K562 (cell line): ENCODE measurements around the gene SLC7A5. TPM values are rescaled to one million over a fixed set of nuclear protein-coding genes. Genes with fewer than 3 reads are reported as not detected.

ENCODE experiments used
- ATAC-seq: fragments of 200-7000 bp; cut with Tn5 transposase; 3 replicates; pipeline ENCODE4 v1.9.1; 2020; ENCODE audit warnings: moderate library complexity
- BruUV-seq: library from RNA; stranded (reverse); fragments of 400-500 nt; replicated peaks from 2 replicates; lab custom pipeline; 2021; lab: Mats Ljungman, UMichigan
- CTCF ChIA-PET: fragments of 300-600 bp; formaldehyde crosslinking; extraction: SDS; loops from one replicate; lab custom pipeline; 2021; ENCODE audit warnings: low intra/inter-chr PET ratio; lab: Yijun Ruan, JAX
- POLR2A ChIA-PET: fragments of 300-600, 350-650 bp; sonication (Branson Sonifier 250); formaldehyde crosslinking; extraction: SDS; loops from one replicate; lab custom pipeline; 2021; ENCODE audit warnings: antibody characterized with exemption, inconsistent platforms; lab: Yijun Ruan, JAX
- DNase-seq, 4 experiments: peaks; one replicate each; pipeline versions ENCODE4 v3.0.0 to v3.0.0-alpha.2; 2011 to 2018; ENCODE audit warnings: low spot score in 3 of 4, mixed read lengths in 3 of 4; ENCODE audit errors: extremely low read depth in 1 of 4
- FAIRE-seq: peaks from 2 replicates; lab custom pipeline; 2011; peaks lifted over from hg19 to GRCh38; lab: Jason Lieb, UNC
- H2AFZ ChIP-seq: 2 replicates; pipeline ENCODE4 v1.6.0; 2011; ENCODE audit warnings: low read depth, low read length, control low read depth, inconsistent platforms
- H3K27ac ChIP-seq: fragments of 200-600 bp; 3 replicates; pipeline ENCODE4 v1.8.0; 2011; ENCODE audit warnings: low read depth, mild to moderate bottlenecking, control low read depth, inconsistent platforms, low read length, moderate library complexity, mixed read lengths; ENCODE audit errors: extremely low read depth
- H3K27me3 ChIP-seq, 2 experiments: fragments of 300-600 bp in 1 of 2; 2 replicates in 1 of 2; 3 replicates in 1 of 2; pipeline versions ENCODE4 v1.6.0 to v1.8.0; 2011; ENCODE audit warnings: inconsistent platforms in 2 of 2, low read length in 2 of 2, mild to moderate bottlenecking in 1 of 2, mixed read lengths in 1 of 2, moderate library complexity in 1 of 2; ENCODE audit not compliant: control insufficient read depth in 2 of 2, insufficient read depth in 2 of 2
- H3K36me3 ChIP-seq: fragments of 300-600 bp; 3 replicates; pipeline ENCODE4 v1.8.0; 2011; ENCODE audit warnings: mild to moderate bottlenecking, low read length, inconsistent platforms; ENCODE audit not compliant: control insufficient read depth, insufficient read depth
- H3K4me1 ChIP-seq, 2 experiments: fragments of 200-600 bp in 1 of 2; replicated peaks in 1 of 2; 2 replicates in 1 of 2; 3 replicates in 1 of 2; pipeline versions ENCODE4 v1.5.1 to v1.8.0; 2011; ENCODE audit warnings: inconsistent platforms in 2 of 2, low read length in 2 of 2, mild to moderate bottlenecking in 1 of 2, mixed read lengths in 1 of 2, moderate library complexity in 1 of 2; ENCODE audit not compliant: control insufficient read depth in 2 of 2, insufficient read depth in 2 of 2
- H3K4me2 ChIP-seq: 2 replicates; pipeline ENCODE4 v1.6.1; 2011; ENCODE audit warnings: low read length, control low read depth, inconsistent platforms, mixed read lengths; ENCODE audit not compliant: insufficient read depth
- H3K4me3 ChIP-seq: fragments of 200-600 bp; sonication (generic), shearing (Covaris generic); 2 replicates; pipeline ENCODE4 v1.5.1; 2016; ENCODE audit warnings: control low read depth, inconsistent platforms
- H3K79me2 ChIP-seq: fragments of 200-600 bp; 3 replicates; pipeline ENCODE4 v1.8.0; 2011; ENCODE audit warnings: low read length, inconsistent platforms; ENCODE audit not compliant: control insufficient read depth, insufficient read depth
- H3K9ac ChIP-seq, 2 experiments: 2 replicates each; pipeline versions ENCODE4 v1.6.0 to v1.6.1; 2011; ENCODE audit warnings: low read depth in 2 of 2, low read length in 2 of 2, control low read depth in 1 of 2, inconsistent platforms in 1 of 2, mild to moderate bottlenecking in 1 of 2, mixed read lengths in 1 of 2; ENCODE audit not compliant: insufficient read depth in 1 of 2
- H3K9me1 ChIP-seq: one replicate; pipeline ENCODE4 v1.6.0; 2011; ENCODE audit warnings: inconsistent platforms, mild to moderate bottlenecking, low read length, moderate library complexity; ENCODE audit not compliant: control insufficient read depth, insufficient read depth
- H3K9me3 ChIP-seq: replicated peaks from 2 replicates; pipeline ENCODE4 v1.5.1; 2011; ENCODE audit warnings: low read depth, low read length, inconsistent platforms; ENCODE audit not compliant: control insufficient read depth, insufficient read depth
- H4K20me1 ChIP-seq: replicated peaks from 2 replicates; pipeline ENCODE4 v1.6.1; 2011; ENCODE audit warnings: low read length, inconsistent platforms, mixed read lengths; ENCODE audit not compliant: control insufficient read depth, insufficient read depth
- C11orf30 ChIP-seq: fragments of 450-650 bp; IDR thresholded peaks from 2 replicates; pipeline ENCODE4 v1.6.1; 2016; ENCODE audit warnings: low read depth, mild to moderate bottlenecking
- MTA3 ChIP-seq: fragments of 450-650 bp; formaldehyde crosslinking; IDR thresholded peaks from 2 replicates; pipeline ENCODE4 v1.6.1; 2017; ENCODE audit warnings: mild to moderate bottlenecking, borderline replicate concordance
- NFE2 ChIP-seq: IDR thresholded peaks from 2 replicates; pipeline ENCODE4 v1.6.1; 2014; ENCODE audit warnings: antibody characterized with exemption, low read depth
- RNF2 ChIP-seq: sonication (generic); IDR thresholded peaks from 2 replicates; pipeline ENCODE4 v1.6.1; 2016
- ZNF431 ChIP-seq: sonication (generic); formaldehyde crosslinking; IDR thresholded peaks from 2 replicates; pipeline ENCODE4 v1.8.0; 2022; ENCODE audit warnings: mild to moderate bottlenecking, missing genetic modification reagents
- ZSCAN29 ChIP-seq: fragments of 450-650 bp; IDR thresholded peaks from 2 replicates; pipeline ENCODE4 v1.6.1; 2017
- WGBS: fragments of 100-300 bp; shearing (Covaris generic); methylation state at CpG from one replicate; pipeline ENCODE4 v1.1.6; 2016; ENCODE audit warnings: low coverage, mixed read lengths; ENCODE audit not compliant: insufficient coverage; ENCODE audit errors: missing lambda C conversion rate; 5-methylcytosine and 5-hydroxymethylcytosine counted together
- in situ Hi-C: fragments of 300-500 bp; cut with MboI; formaldehyde crosslinking; loops from 4 replicates; pipeline ENCODE4 v1.15.0; 2018; ENCODE audit warnings: inconsistent platforms, mixed read lengths
- intact Hi-C: fragments of 100-400 bp; cut with micrococcal nuclease; formaldehyde crosslinking; loops from 2 replicates; pipeline ENCODE4 v1.14.2; 2022
- polyA plus RNA-seq, 8 experiments: library from polyadenylated mRNA; depleted of rRNA in 4 of 8; stranded (reverse) in 5 of 8; unstranded in 3 of 8; fragments of >200 nt; fragmentation: Nextera tagmentation in 2 of 8; fragmentation: Illumina TruSeq in 1 of 8; extraction: Ambion mirVana in 2 of 8; extraction: Trizol in 1 of 8; gene quantifications; 2 replicates each; pipeline versions ENCODE4 v1.2.1 to v1.2.3, GENCODE V29; 2011 to 2014; ENCODE audit warnings: inconsistent platforms in 1 of 8, missing spikeins in 1 of 8
- total RNA-seq, 7 experiments: library from RNA; depleted of rRNA in 6 of 7; stranded (reverse); fragments of >200 nt in 6 of 7; fragmentation: Illumina TruSeq in 2 of 7; extraction: Trizol in 2 of 7; gene quantifications; 2 replicates each; pipeline versions ENCODE4 v1.2.1 to v1.2.3, GENCODE V29; 2011 to 2021; ENCODE audit warnings: low replicate concordance in 1 of 7
- TF ChIP-seq, protein P1 (sequence below): fragments of 450-650 bp; IDR thresholded peaks from 2 replicates; pipeline ENCODE4 v1.6.1; 2016; ENCODE audit warnings: mild to moderate bottlenecking, moderate library complexity

The SLC7A5 gene
- total and polyA plus RNA-seq, 9 of the 15 experiments (the other 6 are each of a cell fraction or from before 2014, with no cell fraction given) = 1.9 to 220 (median 18.6) TPM

DNA sequence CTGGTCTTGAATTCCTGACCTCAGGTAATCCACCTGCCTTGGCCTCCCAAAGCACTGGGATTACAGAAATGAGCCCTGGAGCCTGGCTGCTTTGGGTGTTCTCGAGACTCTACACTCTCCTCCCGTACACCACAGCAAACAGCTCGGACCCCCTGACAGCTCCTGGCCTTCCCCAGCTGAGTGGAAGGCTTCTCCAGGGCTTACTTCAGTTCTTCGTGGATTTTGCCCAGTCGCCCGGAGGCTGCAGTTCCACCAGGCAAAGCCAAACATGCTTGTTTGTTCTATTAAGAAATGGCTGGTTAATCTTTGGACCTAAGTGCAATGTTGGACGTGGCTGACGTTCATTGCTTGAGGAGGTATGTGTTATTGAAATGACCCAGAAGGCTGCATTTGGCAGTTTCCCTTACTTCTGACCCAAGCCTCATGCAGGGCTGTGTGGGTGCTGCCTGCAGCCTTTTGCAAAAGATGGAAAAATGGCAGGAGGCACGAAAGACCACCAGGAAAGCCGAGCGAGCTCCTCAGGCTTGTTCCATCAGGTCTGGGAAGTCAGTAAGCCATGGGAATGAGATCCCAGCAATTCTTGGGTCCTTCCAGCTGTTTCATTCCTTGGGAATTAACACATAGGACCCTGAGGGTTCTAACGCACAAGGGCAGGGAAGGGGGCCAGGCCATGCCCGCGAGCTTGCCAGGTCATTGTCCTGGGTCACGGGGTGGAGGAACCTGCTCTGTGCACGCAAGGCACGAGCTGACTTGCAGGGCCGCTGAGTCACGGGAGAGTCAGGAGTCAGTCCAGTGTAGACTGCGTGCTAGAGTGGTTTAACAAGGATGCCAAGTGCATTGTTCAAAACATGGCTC is 79.6 kb downstream of the SLC7A5 start:
- no TSS peak for BruUV-seq
- no peaks in the 10 kb centered on the region for H4K20me1 ChIP-seq
- ATAC-seq (peak; percentile 57), DNase-seq (no peak), FAIRE-seq (no peak)
- peak overlapping the region in 1 of 2 experiments; percentile 21; a peak in 1 of 4 replicates for H3K9ac ChIP-seq
- ChIA-PET CTCF (no interaction called here), POLR2A (interaction anchor here (0.5 to 1.6 kb wide), 5 partner anchors 14 to 1169 kb away, joined by 3 to 6 read pairs (median 3); no protein-coding TSS in a partner anchor)
- H3K4me2 ChIP-seq = no peak overlapping the region
- no peaks in the 10 kb centered on the region for H3K36me3 ChIP-seq
- no peaks in the 10 kb centered on the region for H3K79me2 ChIP-seq
- peak overlapping the region; percentile 52; the same call in 1 of the 2 replicates for H2AFZ ChIP-seq
- H3K9me1 ChIP-seq = no peaks in the 10 kb centered on the region
- in situ Hi-C loops (no loop called here), intact Hi-C loops (no loop called here)
- no peak overlapping the region for H3K27ac ChIP-seq
- H3K9me3 ChIP-seq = no peaks in the 10 kb centered on the region
- peaks cover under 1 to 12% of the 10 kb centered on the region in 2 experiments; a peak in 3 of 5 replicates for H3K27me3 ChIP-seq
- 30% methylated on average over 20 of the region's 20 CpGs for WGBS
- no peak overlapping the region for H3K4me3 ChIP-seq
- peaks cover 2 to 12% of the 10 kb centered on the region in 2 experiments; a peak in 3 of 5 replicates for H3K4me1 ChIP-seq
- TF ChIP-seq MTA3 (no peak), NFE2 (peak; percentile 57), C11orf30 (peak; percentile 11; the same call in 1 of the 2 replicates), ZSCAN29 (no peak), RNF2 (no peak), ZNF431 (CRISPR knock-in tag) (0 out of 2 replicates have a peak, but pooled peaks have one; percentile 41)
- TF ChIP-seq, protein P1, sequence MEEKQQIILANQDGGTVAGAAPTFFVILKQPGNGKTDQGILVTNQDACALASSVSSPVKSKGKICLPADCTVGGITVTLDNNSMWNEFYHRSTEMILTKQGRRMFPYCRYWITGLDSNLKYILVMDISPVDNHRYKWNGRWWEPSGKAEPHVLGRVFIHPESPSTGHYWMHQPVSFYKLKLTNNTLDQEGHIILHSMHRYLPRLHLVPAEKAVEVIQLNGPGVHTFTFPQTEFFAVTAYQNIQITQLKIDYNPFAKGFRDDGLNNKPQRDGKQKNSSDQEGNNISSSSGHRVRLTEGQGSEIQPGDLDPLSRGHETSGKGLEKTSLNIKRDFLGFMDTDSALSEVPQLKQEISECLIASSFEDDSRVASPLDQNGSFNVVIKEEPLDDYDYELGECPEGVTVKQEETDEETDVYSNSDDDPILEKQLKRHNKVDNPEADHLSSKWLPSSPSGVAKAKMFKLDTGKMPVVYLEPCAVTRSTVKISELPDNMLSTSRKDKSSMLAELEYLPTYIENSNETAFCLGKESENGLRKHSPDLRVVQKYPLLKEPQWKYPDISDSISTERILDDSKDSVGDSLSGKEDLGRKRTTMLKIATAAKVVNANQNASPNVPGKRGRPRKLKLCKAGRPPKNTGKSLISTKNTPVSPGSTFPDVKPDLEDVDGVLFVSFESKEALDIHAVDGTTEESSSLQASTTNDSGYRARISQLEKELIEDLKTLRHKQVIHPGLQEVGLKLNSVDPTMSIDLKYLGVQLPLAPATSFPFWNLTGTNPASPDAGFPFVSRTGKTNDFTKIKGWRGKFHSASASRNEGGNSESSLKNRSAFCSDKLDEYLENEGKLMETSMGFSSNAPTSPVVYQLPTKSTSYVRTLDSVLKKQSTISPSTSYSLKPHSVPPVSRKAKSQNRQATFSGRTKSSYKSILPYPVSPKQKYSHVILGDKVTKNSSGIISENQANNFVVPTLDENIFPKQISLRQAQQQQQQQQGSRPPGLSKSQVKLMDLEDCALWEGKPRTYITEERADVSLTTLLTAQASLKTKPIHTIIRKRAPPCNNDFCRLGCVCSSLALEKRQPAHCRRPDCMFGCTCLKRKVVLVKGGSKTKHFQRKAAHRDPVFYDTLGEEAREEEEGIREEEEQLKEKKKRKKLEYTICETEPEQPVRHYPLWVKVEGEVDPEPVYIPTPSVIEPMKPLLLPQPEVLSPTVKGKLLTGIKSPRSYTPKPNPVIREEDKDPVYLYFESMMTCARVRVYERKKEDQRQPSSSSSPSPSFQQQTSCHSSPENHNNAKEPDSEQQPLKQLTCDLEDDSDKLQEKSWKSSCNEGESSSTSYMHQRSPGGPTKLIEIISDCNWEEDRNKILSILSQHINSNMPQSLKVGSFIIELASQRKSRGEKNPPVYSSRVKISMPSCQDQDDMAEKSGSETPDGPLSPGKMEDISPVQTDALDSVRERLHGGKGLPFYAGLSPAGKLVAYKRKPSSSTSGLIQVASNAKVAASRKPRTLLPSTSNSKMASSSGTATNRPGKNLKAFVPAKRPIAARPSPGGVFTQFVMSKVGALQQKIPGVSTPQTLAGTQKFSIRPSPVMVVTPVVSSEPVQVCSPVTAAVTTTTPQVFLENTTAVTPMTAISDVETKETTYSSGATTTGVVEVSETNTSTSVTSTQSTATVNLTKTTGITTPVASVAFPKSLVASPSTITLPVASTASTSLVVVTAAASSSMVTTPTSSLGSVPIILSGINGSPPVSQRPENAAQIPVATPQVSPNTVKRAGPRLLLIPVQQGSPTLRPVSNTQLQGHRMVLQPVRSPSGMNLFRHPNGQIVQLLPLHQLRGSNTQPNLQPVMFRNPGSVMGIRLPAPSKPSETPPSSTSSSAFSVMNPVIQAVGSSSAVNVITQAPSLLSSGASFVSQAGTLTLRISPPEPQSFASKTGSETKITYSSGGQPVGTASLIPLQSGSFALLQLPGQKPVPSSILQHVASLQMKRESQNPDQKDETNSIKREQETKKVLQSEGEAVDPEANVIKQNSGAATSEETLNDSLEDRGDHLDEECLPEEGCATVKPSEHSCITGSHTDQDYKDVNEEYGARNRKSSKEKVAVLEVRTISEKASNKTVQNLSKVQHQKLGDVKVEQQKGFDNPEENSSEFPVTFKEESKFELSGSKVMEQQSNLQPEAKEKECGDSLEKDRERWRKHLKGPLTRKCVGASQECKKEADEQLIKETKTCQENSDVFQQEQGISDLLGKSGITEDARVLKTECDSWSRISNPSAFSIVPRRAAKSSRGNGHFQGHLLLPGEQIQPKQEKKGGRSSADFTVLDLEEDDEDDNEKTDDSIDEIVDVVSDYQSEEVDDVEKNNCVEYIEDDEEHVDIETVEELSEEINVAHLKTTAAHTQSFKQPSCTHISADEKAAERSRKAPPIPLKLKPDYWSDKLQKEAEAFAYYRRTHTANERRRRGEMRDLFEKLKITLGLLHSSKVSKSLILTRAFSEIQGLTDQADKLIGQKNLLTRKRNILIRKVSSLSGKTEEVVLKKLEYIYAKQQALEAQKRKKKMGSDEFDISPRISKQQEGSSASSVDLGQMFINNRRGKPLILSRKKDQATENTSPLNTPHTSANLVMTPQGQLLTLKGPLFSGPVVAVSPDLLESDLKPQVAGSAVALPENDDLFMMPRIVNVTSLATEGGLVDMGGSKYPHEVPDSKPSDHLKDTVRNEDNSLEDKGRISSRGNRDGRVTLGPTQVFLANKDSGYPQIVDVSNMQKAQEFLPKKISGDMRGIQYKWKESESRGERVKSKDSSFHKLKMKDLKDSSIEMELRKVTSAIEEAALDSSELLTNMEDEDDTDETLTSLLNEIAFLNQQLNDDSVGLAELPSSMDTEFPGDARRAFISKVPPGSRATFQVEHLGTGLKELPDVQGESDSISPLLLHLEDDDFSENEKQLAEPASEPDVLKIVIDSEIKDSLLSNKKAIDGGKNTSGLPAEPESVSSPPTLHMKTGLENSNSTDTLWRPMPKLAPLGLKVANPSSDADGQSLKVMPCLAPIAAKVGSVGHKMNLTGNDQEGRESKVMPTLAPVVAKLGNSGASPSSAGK = 0 out of 2 replicates have a peak, but pooled peaks have one; percentile 13
